ENCODE results near the gene DYNLT2. TPM values are rescaled to one million over a fixed set of nuclear protein-coding genes. Genes with fewer than 3 reads are reported as not detected.

The DYNLT2 gene
- total and polyA plus RNA-seq, 3 donors from 2014 or later: 15.4 to 59.4 (median 20.4) TPM

GRCh38 chr6:169726963-169727362 is 24.4 kb downstream of the DYNLT2 start:
- Histone ChIP-seq H3K4me1 (peaks cover 10% of the 10 kb centered on the region), H3K27ac (no peak overlapping the region), H3K9me3 (no peaks in the 10 kb centered on the region), H3K36me3 (ENCODE audit: low read depth, missing control alignments) (no peaks in the 10 kb centered on the region), H3K4me3 (no peak overlapping the region), H3K27me3 (no peaks in the 10 kb centered on the region)
- TF ChIP-seq CTCF (IDR thresholded peaks at IDR 0.05) (no peak), POLR2A (IDR thresholded peaks at IDR 0.05) (no peak)
- intact Hi-C loops (cut with DNase I; ENCODE audit: low total_unique reads): no loop called here
- DNase-seq: no peak

GRCh38 chr6:169726049-169726400 is 25.3 kb downstream of the DYNLT2 start:
- Histone ChIP-seq H3K4me1 (peaks cover 12% of the 10 kb centered on the region), H3K9me3 (no peaks in the 10 kb centered on the region), H3K27ac (peak overlapping the region in 1 of 2 donors; percentile 91), H3K4me3 (no peak overlapping the region), H3K27me3 (no peaks in the 10 kb centered on the region), H3K36me3 (ENCODE audit: low read depth, missing control alignments) (no peaks in the 10 kb centered on the region)
- TF ChIP-seq POLR2A (IDR thresholded peaks at IDR 0.05): no peak
- no peak for TF ChIP-seq CTCF (IDR thresholded peaks at IDR 0.05)
- intact Hi-C loops (cut with DNase I; ENCODE audit: low total_unique reads): no loop called here
- WGBS, 2 donors: 73 to 80% methylated on average over 1 of the region's 1 CpG
- DNase-seq: no peak

- TF ChIP-seq POLR2A (IDR thresholded peaks at IDR 0.05) (no peak), CTCF (IDR thresholded peaks at IDR 0.05) (no peak)
- intact Hi-C loops (cut with DNase I; ENCODE audit: low total_unique reads): no loop called here
- Histone ChIP-seq H3K27ac (peak overlapping the region; percentile 91 to 96), H3K9me3 (no peaks in the 10 kb centered on the region), H3K27me3 (no peaks in the 10 kb centered on the region), H3K4me1 (peaks cover 12% of the 10 kb centered on the region), H3K36me3 (ENCODE audit: low read depth, missing control alignments) (no peaks in the 10 kb centered on the region), H3K4me3 (peak overlapping the region; percentile 77 to 80)
- 9 to 10% methylated on average over 29 of the region's 29 CpGs for WGBS, 2 donors
- peak; percentile 77 for DNase-seq
Measured at GRCh38 chr6:169725125-169726048, 26.0 kb downstream of the DYNLT2 start.

GRCh38 chr6:169724494-169725124 is 26.8 kb downstream of the DYNLT2 start, which contains the start of gene PHF10:
TSS of gene PHF10 (minus strand) at chr6:169724500. CDS start at chr6:169723931, 569 bp downstream.
- Histone ChIP-seq H3K4me3 (peak within 1 kb of the TSS; percentile 77 to 80), H3K4me1 (peaks cover 12% of the 10 kb centered on the region), H3K27ac (peak within 1 kb of the TSS; percentile 91 to 96), H3K36me3 (ENCODE audit: low read depth, missing control alignments) (no peaks in the 10 kb centered on the region), H3K27me3 (no peaks in the 10 kb centered on the region), H3K9me3 (no peaks in the 10 kb centered on the region)
- TF ChIP-seq CTCF (IDR thresholded peaks at IDR 0.05): no peak
- no peak for TF ChIP-seq POLR2A (IDR thresholded peaks at IDR 0.05)
- intact Hi-C loops (cut with DNase I; ENCODE audit: low total_unique reads): no loop called here
- peak; percentile 56 for DNase-seq
- WGBS, 2 donors: 0 to 1% methylated on average over 1 to 46 of the region's 89 CpGs

All from testis (tissue), 3 donors.